HG03558 (cell line): Measurements from ENCODE around the gene PFDN4.

ENCODE experiments used
- ATAC-seq: cut with Tn5 transposase; IDR thresholded peaks from one replicate; pipeline ENCODE4 v1.9.1; 2021; ENCODE audit warnings: moderate number of reproducible peaks; ENCODE audit not compliant: unreplicated experiment; ENCODE audit errors: extremely low read depth

The PFDN4 gene

DNA sequence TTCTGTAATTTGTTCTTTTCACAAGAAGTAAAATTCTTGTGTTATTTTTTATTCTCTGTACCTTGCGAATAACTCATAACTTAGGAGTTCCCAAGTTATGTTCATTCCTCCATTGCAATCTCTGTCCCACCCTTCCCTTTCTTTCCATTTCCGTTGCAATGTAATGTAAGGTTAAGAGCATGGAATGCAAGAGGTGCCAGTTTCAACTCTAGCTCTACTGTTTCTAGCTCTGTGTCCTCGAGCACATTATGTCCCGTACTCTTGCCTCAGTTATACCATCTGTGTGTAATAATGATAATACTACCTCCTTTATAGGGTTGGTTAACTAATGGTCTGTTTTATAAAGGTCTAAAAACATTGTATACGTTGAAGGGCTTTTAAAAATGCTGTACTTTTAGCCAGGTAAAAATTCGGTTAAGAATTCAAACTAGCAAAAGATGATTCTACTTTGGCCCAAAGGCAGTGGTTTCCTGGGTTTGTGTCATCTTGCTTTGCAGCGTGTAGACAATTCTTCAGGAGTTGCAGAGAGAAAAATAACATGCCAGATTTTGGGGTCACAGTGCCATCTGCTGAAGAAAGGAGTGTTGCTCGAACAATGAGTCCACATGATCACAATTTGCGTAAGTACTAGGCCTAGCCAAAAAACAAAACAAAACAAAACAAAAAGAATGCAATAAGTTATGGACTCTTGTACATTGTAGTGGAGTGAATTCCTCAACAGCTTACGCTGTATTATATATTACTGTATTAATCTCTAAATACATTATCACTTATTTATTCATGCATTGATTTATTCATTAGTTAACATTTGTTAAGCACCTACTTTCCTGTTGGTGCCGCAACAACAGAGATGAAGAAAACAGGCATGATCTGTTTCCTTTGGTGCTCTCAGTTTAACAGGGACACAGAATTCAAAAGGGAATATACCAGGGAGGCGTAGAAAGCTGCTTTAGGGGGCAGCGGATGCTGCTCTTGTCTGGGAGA, 10.0 kb upstream of the PFDN4 start:
- ATAC-seq, result no peak

DNA sequence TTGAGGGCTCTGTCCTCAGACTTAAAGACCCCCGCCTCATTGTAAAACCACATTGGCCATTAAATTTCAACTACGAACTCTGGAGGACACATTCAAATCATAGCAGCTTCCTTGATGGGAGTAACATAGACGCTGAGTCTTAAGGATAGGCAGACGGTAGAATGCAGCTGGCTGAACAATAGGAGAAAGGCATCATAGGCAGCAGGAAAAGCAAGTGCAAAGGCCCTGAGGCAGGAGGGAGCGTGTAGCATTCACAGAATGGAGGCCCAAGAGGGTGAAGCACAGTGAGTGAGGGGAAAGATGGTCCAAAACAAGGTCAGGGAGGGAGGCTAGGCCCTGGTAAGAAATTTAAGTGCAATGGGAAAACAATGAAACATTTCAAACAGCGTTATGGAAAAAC, 8.6 kb upstream of the PFDN4 start:
- no peak for ATAC-seq

DNA sequence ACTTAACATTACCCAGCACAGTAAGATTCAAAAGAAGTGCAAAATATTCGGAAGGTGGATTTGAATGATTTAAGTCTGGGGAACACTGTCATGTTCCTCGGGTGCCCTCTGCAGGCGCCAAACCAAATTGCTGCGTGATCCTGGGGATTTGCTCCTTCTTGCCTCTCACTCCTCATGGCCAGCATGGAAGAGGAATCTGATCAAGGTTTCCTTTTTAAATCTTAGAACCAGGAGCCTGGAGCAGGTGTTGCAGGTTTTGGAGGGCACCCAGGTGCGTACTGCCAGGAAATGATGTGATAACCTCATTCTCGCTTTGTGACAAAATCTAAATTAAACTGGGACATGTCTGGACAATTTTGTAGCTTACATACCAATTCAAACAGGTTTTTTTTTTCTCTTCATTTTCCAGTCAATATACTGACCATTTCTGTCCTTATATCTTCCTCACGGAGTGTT, 8.1 kb upstream of the PFDN4 start:
- no peak for ATAC-seq

DNA sequence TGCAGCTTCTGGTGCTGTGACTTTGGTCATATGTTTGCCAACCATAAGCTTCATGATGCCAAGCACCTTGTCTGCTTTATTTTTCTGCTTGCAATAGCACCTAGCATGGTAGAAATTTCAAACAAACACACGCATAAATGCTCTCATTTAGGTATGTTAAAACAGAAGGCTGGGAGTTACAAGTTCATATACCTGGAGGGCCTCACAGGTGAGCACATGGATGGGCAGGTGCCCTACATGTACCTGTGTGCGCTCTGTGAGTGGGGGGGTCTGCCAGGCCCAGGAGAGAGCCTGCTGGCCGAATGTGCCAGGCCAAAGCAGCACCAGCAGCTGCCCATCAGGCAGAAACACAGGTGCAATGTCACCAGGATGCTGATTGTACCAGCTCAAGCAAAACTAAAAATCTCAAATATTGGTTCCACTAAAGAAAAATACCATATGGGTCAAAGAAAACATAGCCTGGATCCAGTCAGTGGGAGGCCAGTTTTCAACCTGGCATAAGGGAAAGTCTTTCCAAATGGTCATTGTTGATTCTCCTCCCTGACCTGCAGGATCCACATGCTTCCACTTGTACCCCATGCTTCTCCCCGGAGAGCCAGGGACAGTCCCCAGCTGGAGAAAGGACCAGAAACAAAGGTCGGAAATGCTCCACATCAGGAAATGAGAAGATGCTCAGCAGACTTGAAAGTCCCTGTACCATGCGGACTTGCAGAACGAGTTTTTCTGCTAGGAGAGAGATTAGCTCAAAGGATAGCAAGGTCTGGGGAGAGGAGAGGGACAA, 7.2 kb upstream of the PFDN4 start:
- ATAC-seq, result no peak

DNA sequence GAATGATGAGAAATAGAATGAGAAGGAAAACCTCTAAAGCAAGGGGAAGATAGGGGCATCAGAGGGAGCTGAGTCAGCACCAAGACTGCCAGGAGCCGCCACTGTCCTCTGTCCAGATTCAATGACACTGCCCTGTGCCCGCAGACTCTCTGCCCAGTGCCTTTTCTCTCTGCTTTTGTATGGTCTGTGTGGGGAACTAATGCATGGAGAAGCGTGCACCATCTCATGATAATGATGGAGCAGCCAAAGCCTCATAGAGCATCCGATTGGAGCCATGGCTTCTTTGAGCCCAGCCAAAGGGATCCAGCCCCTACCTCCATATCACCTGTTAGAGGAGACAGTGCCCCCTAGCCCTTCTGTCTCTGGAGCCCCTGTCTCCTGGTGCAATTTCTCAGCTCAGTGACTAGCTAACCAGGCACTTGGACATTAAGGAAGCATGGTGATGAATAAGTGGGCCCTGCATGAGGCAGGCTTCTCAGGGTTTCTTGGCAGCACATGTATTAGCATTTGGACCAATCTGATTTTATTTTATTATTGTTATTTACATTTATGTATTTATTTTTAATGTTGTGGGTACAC, 6.5 kb upstream of the PFDN4 start:
- ATAC-seq, result no peak

DNA sequence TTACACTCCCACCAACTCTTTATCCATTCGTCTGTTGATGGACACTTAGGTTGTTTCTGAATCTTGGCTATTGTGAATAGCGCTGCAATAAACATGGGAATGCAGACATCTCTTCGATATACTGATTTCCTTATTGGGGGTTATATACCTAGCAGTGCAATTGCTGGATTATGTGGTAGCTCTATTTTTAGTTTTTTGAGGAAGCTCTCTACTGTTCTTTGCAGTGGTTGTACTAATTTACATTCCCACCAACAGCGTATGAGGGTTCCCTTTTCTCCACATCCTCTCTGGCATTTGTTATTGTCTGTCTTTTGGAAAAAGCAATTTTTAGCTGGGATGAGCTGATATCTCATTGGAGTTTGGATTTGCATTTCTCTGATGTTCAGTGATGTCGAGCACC, 4.6 kb upstream of the PFDN4 start:
- no peak for ATAC-seq

DNA sequence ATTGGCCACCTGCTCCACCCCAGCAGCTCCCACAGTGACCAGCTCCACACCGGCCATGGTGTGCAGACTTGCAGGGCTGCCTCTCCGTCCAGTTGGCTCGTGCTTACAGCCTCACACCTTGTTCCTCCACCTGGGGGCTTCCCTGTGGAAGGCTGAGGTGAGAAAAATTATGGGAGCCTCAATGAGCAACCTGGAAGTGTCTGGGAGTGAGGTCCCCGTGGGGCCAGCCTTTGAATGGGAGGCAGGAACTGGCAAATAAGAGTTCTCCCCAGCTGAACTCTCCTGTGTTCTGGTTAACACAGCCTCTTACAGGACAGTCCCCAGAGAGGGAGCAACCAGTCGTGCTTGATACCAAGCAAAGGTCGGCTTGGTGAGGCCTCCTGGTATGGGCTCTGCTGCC, 3.8 kb upstream of the PFDN4 start:
- ATAC-seq, result no peak

DNA sequence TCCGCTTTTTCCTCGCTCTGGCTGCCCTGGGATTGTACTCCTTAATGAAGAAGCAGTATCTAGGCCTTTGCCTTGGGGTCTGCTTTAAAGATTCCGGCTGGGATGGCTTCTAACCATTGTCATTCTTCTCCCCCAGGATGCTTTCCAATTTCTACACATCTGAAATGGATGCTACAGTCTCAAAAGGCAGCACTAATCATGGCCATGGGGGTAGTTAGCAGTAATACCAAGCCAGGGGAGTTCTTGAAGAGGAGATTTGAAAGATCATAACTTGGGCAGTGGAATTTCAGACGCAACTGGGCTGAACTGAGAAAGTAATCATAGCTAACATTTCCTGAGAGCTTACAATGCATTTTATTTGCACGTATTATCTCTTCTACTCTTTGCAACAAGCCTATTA, 3.4 kb upstream of the PFDN4 start:
- ATAC-seq, result no peak

DNA sequence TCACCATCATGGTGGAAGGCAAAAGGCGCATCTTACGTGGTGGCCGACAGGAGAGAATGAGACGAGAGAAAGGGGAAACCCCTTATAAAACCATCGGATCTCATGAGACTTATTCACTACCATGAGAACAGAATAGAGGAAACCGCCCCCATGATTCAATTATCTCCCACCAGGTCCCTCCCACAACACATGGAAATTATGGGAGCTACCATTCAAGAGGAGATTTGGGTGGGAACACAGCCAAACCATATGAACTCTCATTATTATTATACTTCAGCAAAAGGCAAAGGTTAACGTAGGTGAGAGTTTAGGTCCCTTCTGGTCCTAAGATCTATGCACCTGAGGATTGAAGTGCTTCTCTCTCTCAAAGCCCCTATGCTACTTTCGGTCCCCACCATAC, 2.4 kb upstream of the PFDN4 start:
- no peak for ATAC-seq

DNA sequence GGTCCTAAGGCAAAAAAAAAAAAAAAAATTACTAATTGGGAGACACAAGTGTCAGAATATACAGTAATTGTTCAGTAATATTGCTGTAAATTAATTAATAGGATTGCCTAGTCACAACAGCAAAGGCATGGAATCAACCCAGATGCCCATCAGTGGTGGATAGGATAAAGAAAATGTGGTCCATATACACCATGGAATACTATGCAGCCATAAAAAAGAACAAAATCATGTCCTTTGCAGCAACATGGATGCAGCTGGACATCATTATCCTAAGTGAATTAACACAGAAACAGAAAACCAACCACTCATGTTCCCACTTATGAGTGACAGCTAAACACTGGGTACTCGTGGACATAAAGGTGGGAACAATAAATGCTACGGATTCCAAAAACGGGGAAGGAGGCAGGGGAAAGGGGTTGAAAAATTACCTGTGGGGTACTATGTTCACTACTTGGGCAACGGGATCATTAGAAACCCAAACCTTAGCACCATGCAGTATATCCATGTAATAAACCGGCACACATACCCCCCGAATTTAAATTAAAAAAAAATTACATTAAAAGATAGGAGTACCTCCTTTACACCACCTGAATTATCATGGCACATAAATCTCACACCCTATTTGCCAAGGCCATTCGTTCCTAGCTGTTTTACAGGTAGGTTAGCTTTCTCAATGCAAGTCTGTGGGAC, 689 bp upstream of the PFDN4 start:
- ATAC-seq, result no peak

DNA sequence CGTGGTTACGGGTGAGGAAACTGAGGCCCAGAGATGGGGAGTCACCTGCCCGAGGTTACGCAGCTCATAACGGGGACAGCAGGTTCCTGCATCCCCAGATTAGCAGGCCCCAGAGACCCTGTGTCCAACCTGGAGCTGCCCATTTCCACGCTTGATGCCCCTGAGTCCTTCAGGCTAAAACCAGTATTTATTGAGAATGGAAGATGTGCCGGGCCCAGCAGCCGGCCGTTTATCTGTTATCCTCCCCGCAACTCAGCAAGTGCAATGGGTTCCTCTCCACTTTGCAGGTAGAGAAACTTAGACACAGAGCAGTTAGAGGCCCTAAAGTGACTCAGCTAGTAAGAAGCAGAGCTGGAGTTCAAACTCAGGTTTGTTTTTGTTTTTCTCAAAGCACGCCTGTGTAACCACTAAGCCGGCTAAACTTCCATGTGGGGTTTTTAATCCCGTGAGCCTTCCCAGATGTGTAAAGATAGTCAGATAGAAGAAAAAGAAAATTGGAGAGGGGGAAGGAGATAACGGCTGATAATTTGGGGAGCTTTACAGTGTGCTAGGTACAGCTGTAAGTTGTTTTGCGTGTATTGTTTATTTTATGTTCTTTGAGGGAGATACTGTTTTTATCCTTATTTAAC, 775 bp downstream of the PFDN4 start:
- no peak for ATAC-seq

DNA sequence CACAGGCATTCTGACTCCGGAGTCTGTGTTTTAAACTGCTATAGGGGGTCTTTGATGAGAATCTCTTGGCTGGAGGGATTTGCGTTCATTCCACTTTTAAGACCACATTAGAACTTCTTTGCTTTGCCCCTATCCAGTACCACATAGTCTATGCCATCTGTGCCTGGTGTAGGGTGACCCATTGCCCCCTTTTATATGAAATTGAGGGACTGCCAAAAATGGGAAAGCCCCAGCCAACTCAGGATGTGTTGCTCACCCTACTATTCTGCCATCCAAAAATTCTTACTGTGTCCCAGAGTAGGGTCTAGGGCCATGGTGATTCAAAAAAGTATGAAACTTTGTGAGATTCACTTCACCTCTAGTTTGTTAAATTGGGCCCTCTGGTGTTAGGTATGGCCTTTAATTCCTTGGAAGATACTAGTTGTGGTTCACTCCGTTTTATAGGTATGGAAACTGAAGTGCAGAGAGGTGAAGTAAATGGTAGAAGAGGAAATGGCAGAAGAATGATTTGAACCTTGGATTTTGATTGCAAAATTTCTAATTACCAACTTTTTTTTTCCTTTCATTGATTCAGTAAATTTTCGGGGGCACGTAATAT, 1.4 kb downstream of the PFDN4 start:
- ATAC-seq, result no peak

DNA sequence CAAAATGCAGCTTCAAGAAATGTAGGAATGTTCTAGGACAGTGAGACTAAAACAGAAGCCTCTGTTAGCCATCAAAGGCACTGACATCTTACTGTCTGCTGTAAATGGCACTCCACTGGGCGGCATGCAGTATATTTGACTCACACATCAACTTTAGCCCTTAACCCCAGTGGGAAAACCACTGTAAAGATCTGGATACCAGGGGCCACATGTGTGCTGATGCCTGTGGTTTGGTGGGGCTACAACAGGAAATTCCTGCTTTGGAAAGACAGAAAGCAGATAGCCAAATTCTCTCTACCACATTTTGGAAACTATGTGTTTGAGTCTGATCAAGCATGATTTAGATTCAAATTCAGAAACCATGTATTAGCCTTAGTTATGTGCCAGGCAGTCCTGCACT, 4.3 kb downstream of the PFDN4 start:
- no peak for ATAC-seq

DNA sequence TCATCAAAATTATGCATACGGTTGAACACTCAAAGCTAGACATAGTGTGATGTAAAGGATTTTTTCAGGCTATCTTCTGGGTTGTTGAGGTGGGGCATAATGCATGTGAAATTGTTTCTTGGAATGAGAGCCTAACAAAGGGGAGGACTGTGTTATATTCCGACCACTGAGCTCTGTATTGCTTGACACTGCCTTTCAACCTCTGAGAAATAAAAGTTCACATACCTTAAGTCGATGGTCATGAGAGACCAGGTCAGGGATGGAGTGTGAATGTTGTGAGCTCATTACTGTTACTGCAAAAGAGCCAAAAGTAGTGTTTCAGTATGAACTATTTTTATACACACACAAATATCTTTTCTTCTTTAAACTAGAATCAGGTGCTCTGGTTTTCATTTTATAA, 5.0 kb downstream of the PFDN4 start:
- no peak for ATAC-seq

DNA sequence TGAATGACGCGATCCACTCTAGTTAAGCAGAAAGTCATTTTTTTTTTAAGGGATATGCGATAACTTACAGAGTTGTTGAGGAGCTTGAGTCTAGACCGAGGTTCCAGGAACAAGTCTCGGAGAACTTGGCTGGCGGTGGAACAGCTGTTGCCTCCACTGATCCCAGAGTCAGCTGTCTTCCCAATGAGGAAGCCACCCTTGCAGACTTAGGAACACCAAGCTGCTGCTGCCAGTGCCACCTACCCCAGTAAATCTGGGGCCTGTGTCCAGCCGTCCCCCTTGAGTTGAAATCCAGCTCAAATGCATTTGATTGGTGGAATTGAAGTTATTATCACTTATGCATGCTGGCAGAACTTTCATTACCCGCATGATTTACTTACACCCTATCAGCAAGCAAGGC, 6.7 kb downstream of the PFDN4 start:
- no peak for ATAC-seq

DNA sequence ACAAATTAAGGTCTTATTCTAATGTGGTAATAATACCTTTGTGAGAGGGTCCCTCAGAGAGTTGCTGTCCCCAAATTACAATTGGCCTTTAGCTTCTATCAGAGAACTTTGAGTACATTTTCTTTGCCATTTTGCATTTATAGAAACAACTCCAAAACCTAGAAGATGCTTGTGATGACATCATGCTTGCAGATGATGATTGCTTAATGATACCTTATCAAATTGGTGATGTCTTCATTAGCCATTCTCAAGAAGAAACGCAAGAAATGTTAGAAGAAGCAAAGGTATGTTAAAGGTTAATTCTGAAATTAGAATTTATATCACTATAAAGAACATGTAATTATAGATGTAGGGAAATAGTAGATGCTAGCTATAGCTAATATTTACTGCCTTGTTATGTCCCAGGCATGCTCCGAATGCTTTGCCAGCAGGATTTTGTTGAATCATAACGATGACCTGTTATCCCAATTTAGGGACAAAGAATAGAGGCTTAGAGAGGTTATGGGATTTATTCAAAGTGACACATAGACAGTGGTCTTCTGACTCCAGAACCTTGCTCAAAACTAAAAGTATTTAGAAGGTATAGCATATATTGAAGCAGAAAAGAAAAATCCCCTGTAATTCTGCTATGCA, 7.4 kb downstream of the PFDN4 start:
- ATAC-seq, result no peak

DNA sequence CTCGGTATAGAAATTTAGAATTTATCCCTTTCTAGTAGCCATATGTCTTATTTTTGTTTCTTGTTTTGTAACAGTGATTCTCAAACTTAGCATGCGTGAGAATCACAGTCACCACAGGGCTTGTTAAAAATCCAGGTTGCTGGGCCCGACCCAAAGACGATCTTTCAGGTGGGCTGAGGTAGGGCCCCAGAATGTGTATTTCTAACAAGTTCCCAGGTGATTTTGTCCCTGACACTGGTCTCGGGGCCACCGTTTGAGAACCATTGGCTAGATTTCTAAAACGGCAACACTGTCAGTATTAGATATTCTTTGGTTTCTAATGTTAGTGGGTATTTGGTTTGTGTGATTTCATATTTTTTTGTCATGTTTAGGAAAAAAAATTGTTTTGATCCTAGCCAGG, 9.9 kb downstream of the PFDN4 start:
- no peak for ATAC-seq

DNA sequence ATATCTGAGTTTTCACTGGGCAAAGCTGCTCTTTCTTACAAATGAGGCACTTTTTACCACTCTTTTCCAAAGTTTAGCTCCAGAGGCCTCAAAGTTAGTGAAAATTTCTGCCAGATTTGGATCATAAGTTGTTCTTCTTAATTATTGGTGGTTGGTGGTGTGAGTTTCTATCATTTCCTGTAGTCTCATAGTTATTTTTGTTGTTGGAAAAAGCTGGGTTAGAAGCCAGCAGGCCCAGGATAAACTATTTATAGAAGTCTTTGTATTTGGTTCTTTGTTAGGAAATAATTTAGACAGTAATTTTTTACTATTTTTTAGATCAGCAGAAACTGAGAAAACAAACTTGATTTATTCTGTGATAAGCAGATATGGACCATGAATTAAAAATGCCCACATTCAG, 10.6 kb downstream of the PFDN4 start:
- no peak for ATAC-seq

DNA sequence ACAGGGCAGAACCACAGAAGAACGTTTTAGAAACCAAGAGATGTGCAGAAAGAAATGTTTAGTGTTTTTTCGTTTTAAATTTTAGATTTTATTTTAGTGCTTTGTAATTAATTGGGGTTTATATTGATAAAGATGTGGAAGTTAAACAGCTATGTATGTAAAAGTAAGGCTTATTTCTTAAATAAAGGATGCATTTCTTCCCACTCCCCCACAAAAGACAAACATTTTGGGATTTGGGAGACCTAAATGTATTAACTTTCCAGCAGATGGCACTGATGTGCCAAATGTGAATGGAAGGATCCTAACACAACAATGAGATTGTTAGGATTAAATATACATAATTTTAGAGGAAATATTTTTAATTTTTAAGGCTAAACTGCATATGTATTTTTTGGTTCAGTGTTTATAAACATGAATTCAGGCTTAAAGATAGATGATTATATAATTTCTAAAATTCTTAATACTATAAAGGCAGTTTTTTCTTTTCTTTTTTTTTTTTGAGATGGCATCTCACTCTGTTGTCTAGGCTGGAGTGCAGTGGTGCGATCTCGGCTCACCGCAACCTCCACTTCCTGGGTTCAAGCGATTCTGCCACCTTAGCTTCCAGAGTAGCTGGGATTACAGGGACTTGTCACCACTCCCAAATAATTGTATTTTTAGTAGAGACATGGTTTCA, 12.0 kb downstream of the PFDN4 start:
- ATAC-seq, result no peak
